Measurements from ENCODE around the gene CCDC88C. TPM values are rescaled to one million over a fixed set of nuclear protein-coding genes. Genes with fewer than 3 reads are reported as not detected.

CCDC88C gene
- total RNA-seq, 1 donor from 2014 or later, result 48.2 TPM

- Mint-ChIP-seq H3K27ac (ENCODE audit: unreplicated experiment) (no peak overlapping the region), H3K27me3 (ENCODE audit: unreplicated experiment) (peaks cover 20% of the 10 kb centered on the region)
- no peak for TF ChIP-seq CTCF (IDR thresholded peaks at IDR 0.05; ENCODE audit: unreplicated experiment)
Observed at GRCh38 chr14:91376547-91377477, 40.8 kb downstream of the CCDC88C start.

GRCh38 chr14:91375720-91376452, 41.7 kb downstream of the CCDC88C start:
- H3K36me3 Mint-ChIP-seq (ENCODE audit: low read depth, unreplicated experiment), result peaks cover 15% of the 10 kb centered on the region
- TF ChIP-seq CTCF (IDR thresholded peaks at IDR 0.05; ENCODE audit: unreplicated experiment), result no peak
- H3K27ac Mint-ChIP-seq (ENCODE audit: unreplicated experiment), result no peak overlapping the region
- H3K4me3 Mint-ChIP-seq (ENCODE audit: unreplicated experiment), result peak overlapping the region; percentile 32
- peaks cover 79% of the 10 kb centered on the region for H3K4me1 Mint-ChIP-seq (ENCODE audit: unreplicated experiment)
- no peaks in the 10 kb centered on the region for H3K9me3 Mint-ChIP-seq (ENCODE audit: unreplicated experiment)
- DNase-seq (ENCODE audit: low spot score), result no peak
- peaks cover 15% of the 10 kb centered on the region for H3K27me3 Mint-ChIP-seq (ENCODE audit: unreplicated experiment)

More at GRCh38 chr14:91376547-91377477, 40.8 kb downstream of the CCDC88C start:
- H3K4me3 Mint-ChIP-seq (ENCODE audit: unreplicated experiment), result peak overlapping the region; percentile 21
- no peak for DNase-seq (ENCODE audit: low spot score)
- H3K4me1 Mint-ChIP-seq (ENCODE audit: unreplicated experiment), result peaks cover 77% of the 10 kb centered on the region
- peaks cover 17% of the 10 kb centered on the region for H3K36me3 Mint-ChIP-seq (ENCODE audit: low read depth, unreplicated experiment)
- no peaks in the 10 kb centered on the region for H3K9me3 Mint-ChIP-seq (ENCODE audit: unreplicated experiment)

GRCh38 chr14:91374879-91375702, 42.5 kb downstream of the CCDC88C start:
- peaks cover 15% of the 10 kb centered on the region for H3K27me3 Mint-ChIP-seq (ENCODE audit: unreplicated experiment)
- no peak overlapping the region for H3K27ac Mint-ChIP-seq (ENCODE audit: unreplicated experiment)
- no peak for TF ChIP-seq CTCF (IDR thresholded peaks at IDR 0.05; ENCODE audit: unreplicated experiment)
- DNase-seq (ENCODE audit: low spot score), result no peak
- H3K36me3 Mint-ChIP-seq (ENCODE audit: low read depth, unreplicated experiment), result peaks cover 14% of the 10 kb centered on the region
- no peak overlapping the region for H3K4me3 Mint-ChIP-seq (ENCODE audit: unreplicated experiment)
- H3K4me1 Mint-ChIP-seq (ENCODE audit: unreplicated experiment), result peaks cover 80% of the 10 kb centered on the region
- no peaks in the 10 kb centered on the region for H3K9me3 Mint-ChIP-seq (ENCODE audit: unreplicated experiment)

- no peak for DNase-seq (ENCODE audit: low spot score)
- H3K36me3 Mint-ChIP-seq (ENCODE audit: low read depth, unreplicated experiment), result peaks cover 10% of the 10 kb centered on the region
- H3K4me1 Mint-ChIP-seq (ENCODE audit: unreplicated experiment), result peaks cover 80% of the 10 kb centered on the region
- TF ChIP-seq CTCF (IDR thresholded peaks at IDR 0.05; ENCODE audit: unreplicated experiment), result no peak
- peaks cover 15% of the 10 kb centered on the region for H3K27me3 Mint-ChIP-seq (ENCODE audit: unreplicated experiment)
- no peaks in the 10 kb centered on the region for H3K9me3 Mint-ChIP-seq (ENCODE audit: unreplicated experiment)
- peak overlapping the region; percentile 43 for H3K4me3 Mint-ChIP-seq (ENCODE audit: unreplicated experiment)
- peak overlapping the region; percentile 92 for H3K27ac Mint-ChIP-seq (ENCODE audit: unreplicated experiment)
Observed at GRCh38 chr14:91374287-91374878, 43.2 kb downstream of the CCDC88C start.

Data from endothelial cell (in vitro differentiated cells).